GOT3 (cell line): Measurements from ENCODE around the gene ACTG2.
"Not testable (repeated sequence)": the region's sequence is repeated elsewhere in the genome, so short reads cannot be mapped to it uniquely, and the experiment has no call there.

Experiments used
- DNase-seq: peaks from one replicate; lab custom pipeline; 2025; ENCODE audit warnings: mixed read lengths; lab: John Stamatoyannopoulos, UW

ACTG2 gene

GRCh38 chr2:73892631-73893329 lies at the start of gene ACTG2:
Gene ACTG2, plus strand, starts transcription at chr2:73893008. Its CDS starts 8,304 bp downstream, at chr2:73901312.
- no peak for DNase-seq

GRCh38 chr2:73844087-73844486 lies 48.7 kb upstream of the ACTG2 start:
- DNase-seq: no peak

GRCh38 chr2:73850009-73850408 lies 42.8 kb upstream of the ACTG2 start:
- DNase-seq: no peak

- DNase-seq: no peak
Observed at GRCh38 chr2:73851274-73851673, 41.5 kb upstream of the ACTG2 start.

- no peak for DNase-seq
Observed at GRCh38 chr2:73852020-73852419, 40.8 kb upstream of the ACTG2 start.

GRCh38 chr2:73855526-73855925 lies 37.3 kb upstream of the ACTG2 start:
- no peak for DNase-seq

DNA sequence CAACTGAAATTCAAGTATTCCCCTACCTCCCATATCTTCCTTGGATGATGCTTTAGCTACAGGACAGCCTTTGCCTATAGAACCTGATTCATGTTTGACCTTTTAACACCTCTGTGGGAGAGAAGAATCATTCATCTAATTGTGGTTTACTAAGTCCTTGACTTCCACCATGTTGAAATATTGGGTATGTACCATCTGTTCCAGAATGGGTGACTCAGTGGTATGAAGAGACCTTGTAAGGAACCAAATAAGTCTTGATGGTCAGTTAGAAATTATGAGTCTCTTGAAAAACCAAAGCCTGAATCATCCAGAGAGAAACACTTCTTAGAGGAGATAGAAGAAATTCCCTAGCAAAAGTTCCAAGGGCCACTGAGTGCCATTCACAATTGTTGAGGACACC lies 36.6 kb upstream of the ACTG2 start:
- no peak for DNase-seq

DNA sequence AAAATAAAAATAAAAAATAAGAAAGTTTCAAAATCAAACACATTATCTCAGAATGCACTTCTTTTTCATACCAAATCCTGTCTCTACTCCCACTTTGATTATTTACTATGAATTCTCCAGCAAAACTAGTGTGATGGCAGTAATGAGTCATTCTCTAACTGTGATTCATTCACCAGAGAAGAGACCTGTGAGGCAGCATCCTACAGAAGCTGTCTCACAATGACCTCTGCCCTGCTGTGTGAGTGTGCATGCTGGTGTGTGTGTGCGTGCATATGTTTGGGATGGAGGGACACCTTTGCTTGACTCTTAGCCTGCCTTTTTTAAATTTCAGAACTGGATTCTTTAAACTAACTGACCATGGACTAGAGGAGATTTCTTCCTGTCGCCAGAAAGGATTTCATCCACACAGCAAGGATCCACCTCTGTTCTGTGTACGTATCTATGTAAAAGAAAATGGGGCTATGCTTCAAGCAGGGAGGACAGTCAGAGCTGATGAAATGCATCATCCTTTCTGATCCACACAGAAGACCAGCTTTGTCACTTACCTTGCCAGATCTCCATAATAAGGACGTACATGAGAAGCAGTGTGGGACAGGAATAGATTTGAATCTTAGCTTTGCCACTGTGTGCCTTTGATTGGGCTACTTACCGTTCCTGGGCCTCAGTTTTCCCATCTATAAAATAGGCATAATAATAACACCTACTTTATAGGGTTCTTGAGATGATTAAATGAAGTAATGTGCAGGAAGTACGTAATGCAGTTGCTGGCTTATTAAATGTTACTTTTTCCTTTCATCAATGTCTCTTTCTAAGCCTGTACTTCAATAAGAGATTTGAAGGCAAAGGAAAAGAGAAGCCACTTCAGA lies 32.9 kb upstream of the ACTG2 start:
- DNase-seq: no peak

GRCh38 chr2:73862987-73863386 lies 29.8 kb upstream of the ACTG2 start:
- DNase-seq: no peak

GRCh38 chr2:73868204-73868978 lies 24.4 kb upstream of the ACTG2 start:
- DNase-seq: no peak

DNA sequence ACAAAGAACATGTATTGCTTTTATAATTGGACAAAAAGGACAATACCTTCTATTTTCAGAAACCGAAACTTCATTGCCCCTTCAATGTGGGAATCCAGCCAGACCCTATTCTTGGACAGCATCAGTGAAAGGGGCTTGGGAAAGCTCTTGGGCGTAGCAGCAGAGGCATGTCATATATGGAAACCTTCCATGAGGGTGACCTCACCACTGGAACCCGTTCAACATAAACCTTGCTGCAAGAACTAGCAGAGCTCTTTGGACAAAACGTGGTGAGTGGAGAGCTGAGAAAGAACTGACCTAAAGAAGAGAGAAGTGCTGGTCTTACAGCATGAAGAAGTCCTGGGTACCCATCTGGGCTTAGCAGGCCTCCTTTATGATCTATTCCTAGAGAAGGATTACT lies 22.7 kb upstream of the ACTG2 start:
- DNase-seq: no peak

GRCh38 chr2:73877071-73877802 lies 15.6 kb upstream of the ACTG2 start:
- no peak for DNase-seq

GRCh38 chr2:73877984-73878383 lies 14.8 kb upstream of the ACTG2 start:
- not testable (repeated sequence) for DNase-seq

DNA sequence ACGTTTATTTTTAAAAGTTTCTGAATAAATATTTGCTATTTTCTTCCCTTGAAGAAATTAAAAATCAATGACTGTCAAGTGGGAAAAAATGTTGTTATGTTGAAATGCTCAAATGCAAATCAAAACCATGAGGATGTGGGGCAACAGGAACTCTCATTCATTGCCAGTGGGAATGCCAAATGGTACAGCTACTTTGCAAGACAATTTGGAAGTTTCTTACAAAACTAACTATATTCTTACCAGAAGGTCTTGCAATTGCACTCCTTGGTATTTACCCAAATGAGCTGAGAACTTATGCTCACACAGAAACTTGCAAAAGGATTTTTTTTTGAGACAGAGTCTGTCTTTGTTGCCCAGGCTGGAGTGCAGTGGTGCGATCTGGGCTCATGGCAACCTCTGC lies 7.4 kb upstream of the ACTG2 start:
- DNase-seq: no peak

DNA sequence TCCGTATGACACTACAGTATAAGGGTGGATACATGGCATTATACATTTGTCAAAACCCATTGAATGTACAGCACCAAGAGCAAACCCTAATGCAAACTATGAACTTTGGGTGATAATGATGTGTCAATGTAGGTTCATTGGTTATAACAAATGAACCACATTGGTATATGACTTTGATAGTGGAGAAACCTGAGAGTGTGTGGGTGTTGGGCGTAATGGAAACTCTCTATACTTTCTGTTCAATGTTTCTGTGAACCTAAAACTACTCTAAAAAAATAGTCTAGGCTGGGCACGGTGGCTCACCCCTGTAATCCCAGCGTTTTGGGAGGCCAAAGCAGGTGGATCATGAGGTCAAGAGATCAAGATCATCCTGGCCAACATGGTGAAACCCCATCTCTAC lies 6.5 kb upstream of the ACTG2 start:
- DNase-seq: no peak

GRCh38 chr2:73887596-73888353 lies 5.0 kb upstream of the ACTG2 start:
- not testable (repeated sequence) for DNase-seq

DNA sequence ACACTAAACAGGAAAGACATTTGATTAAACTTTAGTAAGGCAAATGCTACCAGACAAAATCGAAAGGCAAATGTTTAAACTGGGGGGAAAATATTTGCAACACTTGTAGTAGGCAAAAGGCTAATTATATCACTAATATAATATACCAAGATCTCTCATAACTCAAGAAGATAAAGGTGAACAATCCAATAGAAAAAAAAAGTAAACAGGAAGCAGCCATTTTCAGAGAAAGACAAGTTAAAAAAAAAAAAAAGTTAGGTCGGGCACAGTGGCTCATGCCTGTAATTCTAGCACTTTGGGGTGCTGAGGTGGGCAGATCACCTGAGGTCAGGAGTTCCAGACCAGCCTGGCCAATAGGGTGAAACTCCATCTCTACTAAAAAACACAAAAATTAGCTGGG lies 4.4 kb upstream of the ACTG2 start:
- no peak for DNase-seq

DNA sequence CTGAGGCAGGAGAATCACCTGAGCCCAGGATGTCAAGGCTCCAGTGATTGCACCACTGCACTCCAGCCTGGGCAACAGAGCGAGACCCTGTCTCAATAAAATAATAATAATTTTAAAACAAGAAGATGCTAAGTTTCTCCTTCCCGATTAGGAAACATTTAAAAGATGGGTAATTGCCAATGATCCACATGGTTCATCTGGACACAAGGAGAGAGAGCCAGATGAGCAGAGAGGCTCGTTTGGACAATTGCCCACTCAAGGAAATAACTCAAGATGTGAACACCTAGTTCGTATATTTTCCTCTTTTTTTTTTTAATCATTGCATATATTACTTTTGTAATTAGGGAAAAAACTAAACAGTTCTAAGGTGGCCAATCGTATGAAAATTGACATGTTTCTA lies 3.6 kb upstream of the ACTG2 start:
- DNase-seq: no peak

DNA sequence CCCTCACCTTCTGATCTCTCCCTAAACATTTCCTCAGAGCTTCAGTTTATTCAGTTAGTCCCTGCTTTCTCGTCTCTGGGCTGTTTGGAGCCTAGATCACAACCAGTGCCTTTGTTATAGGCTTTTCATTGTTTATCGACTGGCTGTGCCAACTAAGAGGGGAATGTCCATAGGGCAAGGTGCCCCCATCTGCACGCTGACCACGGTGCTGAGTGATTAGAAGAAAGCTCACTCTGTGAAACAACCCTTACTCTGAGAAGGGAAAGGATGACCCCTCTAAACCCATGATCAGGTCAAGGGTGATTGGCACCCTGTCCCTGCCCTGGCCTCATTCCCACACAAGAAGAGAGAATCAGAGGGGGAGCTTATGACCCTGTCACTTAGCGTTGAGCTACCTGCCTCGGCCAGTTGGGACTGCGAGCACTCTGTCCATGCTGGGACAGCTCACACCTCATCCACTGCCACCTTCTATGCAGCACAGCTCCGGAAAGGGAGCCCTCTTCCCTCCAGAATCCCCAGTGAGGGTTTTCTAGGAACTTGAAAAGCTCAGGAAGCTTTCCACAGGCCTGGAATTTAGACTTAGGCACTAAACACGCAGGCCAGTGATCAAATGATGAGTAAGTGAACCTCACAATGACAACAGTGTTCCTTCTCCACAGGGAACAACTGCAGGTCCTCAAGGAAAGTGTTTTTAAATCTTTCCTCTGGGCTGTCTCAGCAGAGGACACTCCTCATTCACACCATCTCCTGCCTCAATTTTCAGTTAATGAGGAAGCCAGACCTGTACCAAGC lies 2.3 kb upstream of the ACTG2 start:
- no peak for DNase-seq

- no peak for DNase-seq
Observed at GRCh38 chr2:73891276-73891901, 1.4 kb upstream of the ACTG2 start.
